HEK293T (cell line): ENCODE data around the gene FBXL17.

ENCODE experiments used
- CTCF ChIA-PET: fragments of 350-600 bp; formaldehyde crosslinking; extraction: SDS; loops from one replicate; lab custom pipeline; 2021; ENCODE audit warnings: antibody characterized with exemption, inconsistent platforms; lab: Yijun Ruan, JAX
- POLR2A ChIA-PET: fragments of 350-600 bp; formaldehyde crosslinking; extraction: SDS; loops from one replicate; lab custom pipeline; 2020; ENCODE audit warnings: antibody characterized with exemption, inconsistent platforms; lab: Yijun Ruan, JAX
- DNase-seq: peaks from one replicate; pipeline ENCODE4 v3.0.0; 2012; ENCODE audit warnings: mixed read lengths; ENCODE audit errors: extremely low spot score
- ARNT ChIP-seq: fragments of 450-650 bp; IDR thresholded peaks from 2 replicates; pipeline ENCODE4 v1.6.1; 2017; ENCODE audit warnings: mild to moderate bottlenecking
- BHLHE40 ChIP-seq: fragments of 450-650 bp; IDR thresholded peaks from 2 replicates; pipeline ENCODE4 v1.6.1; 2016; ENCODE audit warnings: mild to moderate bottlenecking, moderate library complexity, borderline replicate concordance
- CTBP1 ChIP-seq: fragments of 450-650 bp; IDR thresholded peaks from 2 replicates; pipeline ENCODE4 v1.6.1; 2016; ENCODE audit warnings: borderline replicate concordance
- FOXA1 ChIP-seq: fragments of 450-650 bp; IDR thresholded peaks from 2 replicates; pipeline ENCODE4 v1.6.1; 2016; ENCODE audit warnings: mild to moderate bottlenecking
- FOXK2 ChIP-seq: fragments of 450-650 bp; IDR thresholded peaks from 2 replicates; pipeline ENCODE4 v1.6.1; 2016; ENCODE audit warnings: mild to moderate bottlenecking
- FOXM1 ChIP-seq: fragments of 450-650 bp; IDR thresholded peaks from 2 replicates; pipeline ENCODE4 v1.6.1; 2017; ENCODE audit warnings: mild to moderate bottlenecking, borderline replicate concordance
- HDGF ChIP-seq: fragments of 450-650 bp; IDR thresholded peaks from 2 replicates; pipeline ENCODE4 v1.6.1; 2017; ENCODE audit warnings: antibody characterized with exemption, borderline replicate concordance
- L3MBTL2 ChIP-seq: fragments of 450-650 bp; conservative IDR thresholded peaks from 2 replicates; pipeline ENCODE4 v1.6.1; 2016; ENCODE audit warnings: mild to moderate bottlenecking
- LEF1 ChIP-seq: fragments of 450-650 bp; IDR thresholded peaks from 2 replicates; pipeline ENCODE4 v1.6.1; 2017; ENCODE audit warnings: mild to moderate bottlenecking, borderline replicate concordance
- NFRKB ChIP-seq: fragments of 450-650 bp; IDR thresholded peaks from 2 replicates; pipeline ENCODE4 v1.6.1; 2016; ENCODE audit warnings: mild to moderate bottlenecking, moderate library complexity
- PKNOX1 ChIP-seq: fragments of 450-650 bp; IDR thresholded peaks from 2 replicates; pipeline ENCODE4 v1.6.1; 2016
- SP1 ChIP-seq: fragments of 450-650 bp; IDR thresholded peaks from 2 replicates; pipeline ENCODE4 v1.6.1; 2017
- SUZ12 ChIP-seq: fragments of 450-650 bp; IDR thresholded peaks from 2 replicates; pipeline ENCODE4 v1.6.1; 2016; ENCODE audit warnings: mild to moderate bottlenecking
- TARDBP ChIP-seq: fragments of 450-650 bp; IDR thresholded peaks from 2 replicates; pipeline ENCODE4 v1.6.1; 2016
- ZNF384 ChIP-seq: fragments of 450-650 bp; IDR thresholded peaks from 2 replicates; pipeline ENCODE4 v1.6.1; 2016

The FBXL17 gene

DNA sequence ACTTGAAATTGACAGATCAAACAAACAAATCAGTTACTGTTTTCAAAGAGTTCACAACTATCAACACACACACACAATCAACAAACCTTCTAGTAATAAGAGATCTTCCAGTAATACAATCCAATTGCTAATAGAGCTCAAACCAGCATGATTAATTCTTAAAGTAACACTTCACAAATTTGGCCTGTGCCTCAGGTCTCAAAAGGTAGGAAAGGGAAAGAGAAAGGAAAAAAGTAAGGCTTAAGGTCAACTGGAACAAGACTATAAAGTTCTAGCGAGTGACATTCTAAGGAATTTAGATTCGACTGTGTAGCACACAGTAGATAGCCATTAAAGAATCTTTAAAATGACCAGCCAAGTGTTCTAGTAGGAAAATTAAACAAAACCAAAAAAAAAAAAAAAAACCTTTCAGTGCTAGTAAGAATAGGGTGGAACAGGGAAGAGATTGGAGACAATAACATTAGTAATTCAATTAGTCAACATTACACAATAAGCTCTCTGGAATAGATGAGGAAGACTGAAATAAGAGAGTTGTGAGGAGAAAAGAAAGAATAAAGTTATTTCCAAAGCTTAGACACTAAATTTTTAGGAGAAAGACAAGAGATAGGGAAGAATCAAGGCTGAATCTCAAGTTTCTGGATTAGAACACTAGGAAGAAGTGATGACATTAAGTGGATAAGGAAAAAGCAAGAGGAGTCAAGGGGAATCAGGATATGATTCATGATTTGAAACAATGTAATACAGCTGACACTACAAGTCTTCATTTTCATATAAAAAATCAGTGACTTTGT, 86.1 kb downstream of the FBXL17 start:
- no peak for DNase-seq
- CTCF ChIA-PET = no interaction called here
- POLR2A ChIA-PET = no interaction called here
- no peak for TF ChIP-seq BHLHE40
- TF ChIP-seq ZNF384 = 0 out of 2 replicates have a peak, but pooled peaks have one; percentile 8
- TF ChIP-seq FOXA1 = no peak
- no peak for TF ChIP-seq CTBP1

DNA sequence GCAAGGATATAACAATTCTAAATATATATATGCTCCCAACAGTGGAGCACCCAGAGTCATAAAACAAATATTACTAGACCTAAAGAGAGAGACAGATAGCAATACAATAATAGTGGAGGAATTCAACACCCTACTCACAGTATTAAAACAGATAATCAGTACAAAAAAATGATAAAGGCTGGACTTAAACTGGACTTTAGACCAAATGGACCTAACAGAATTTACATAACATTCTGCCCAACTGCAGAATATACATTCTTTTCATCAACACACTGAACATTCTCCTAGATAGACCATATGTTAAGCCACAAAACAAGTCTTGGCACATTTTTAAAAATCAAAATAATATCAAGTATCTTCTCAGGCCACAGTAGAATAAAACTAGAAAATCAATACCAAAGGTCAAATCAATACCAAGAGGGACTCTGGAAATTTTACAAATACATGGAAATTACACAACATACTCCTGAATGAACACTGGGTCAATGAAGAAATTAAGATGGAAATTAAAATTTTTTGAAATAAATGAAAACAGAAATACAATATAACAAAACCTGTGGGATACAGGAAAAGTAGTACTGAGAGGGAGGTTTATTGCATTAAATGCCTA, 100.8 kb downstream of the FBXL17 start:
- no peak for TF ChIP-seq ZNF384
- no peak for TF ChIP-seq L3MBTL2
- no peak for TF ChIP-seq SP1
- TF ChIP-seq PKNOX1 = no peak
- TF ChIP-seq BHLHE40 = no peak
- TF ChIP-seq SUZ12 = no peak
- no peak for TF ChIP-seq TARDBP
- no peak for TF ChIP-seq NFRKB
- no peak for TF ChIP-seq FOXM1
- no peak for TF ChIP-seq FOXK2
- no peak for TF ChIP-seq ARNT
- POLR2A ChIA-PET = no interaction called here
- DNase-seq = no peak
- CTCF ChIA-PET = no interaction called here

DNA sequence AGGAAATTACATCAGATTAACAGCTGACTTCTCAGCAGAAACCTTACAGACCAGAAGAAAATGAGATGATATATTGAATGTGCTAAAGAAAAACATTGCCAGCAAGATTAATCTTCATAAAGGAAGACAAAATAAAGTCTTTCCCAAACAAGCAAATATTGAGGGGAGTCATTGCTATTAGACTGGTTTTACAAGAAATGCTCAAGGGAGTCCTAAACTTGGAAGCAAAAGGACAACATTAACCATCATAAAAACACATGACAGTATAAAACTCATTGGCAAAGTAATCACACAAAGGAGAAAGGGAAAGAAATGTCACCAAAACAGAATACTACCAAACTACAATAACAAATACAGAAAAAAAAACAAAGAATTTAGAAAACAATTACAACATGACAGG, 101.7 kb downstream of the FBXL17 start:
- CTCF ChIA-PET = no interaction called here
- POLR2A ChIA-PET = no interaction called here
- no peak for TF ChIP-seq NFRKB
- no peak for TF ChIP-seq FOXK2
- no peak for TF ChIP-seq LEF1
- TF ChIP-seq HDGF = no peak
- no peak for TF ChIP-seq BHLHE40
- no peak for TF ChIP-seq SP1
- TF ChIP-seq ZNF384 = no peak
- TF ChIP-seq ARNT = no peak
- TF ChIP-seq PKNOX1 = no peak
- no peak for TF ChIP-seq FOXA1
- TF ChIP-seq L3MBTL2 = no peak
- no peak for TF ChIP-seq TARDBP
- no peak for TF ChIP-seq FOXM1
- DNase-seq = no peak

GRCh38 chr5:108278285-108279240, 103.3 kb downstream of the FBXL17 start:
- DNase-seq = no peak
- CTCF ChIA-PET = no interaction called here

More at GRCh38 chr5:108278285-108279240, 103.3 kb downstream of the FBXL17 start:
- POLR2A ChIA-PET = no interaction called here
- TF ChIP-seq SUZ12 (no peak), FOXK2 (no peak), SP1 (no peak), FOXM1 (no peak), HDGF (no peak), PKNOX1 (no peak), FOXA1 (no peak), ZNF384 (no peak), LEF1 (no peak), ARNT (no peak)
